Bone marrow (tissue), 2 donors: Measurements from ENCODE around the gene B3GALT6.

ENCODE experiments used
- DNase-seq, 2 donors: peaks; one replicate each; lab custom pipeline; 2025; lab: John Stamatoyannopoulos, UW

Gene B3GALT6

DNA sequence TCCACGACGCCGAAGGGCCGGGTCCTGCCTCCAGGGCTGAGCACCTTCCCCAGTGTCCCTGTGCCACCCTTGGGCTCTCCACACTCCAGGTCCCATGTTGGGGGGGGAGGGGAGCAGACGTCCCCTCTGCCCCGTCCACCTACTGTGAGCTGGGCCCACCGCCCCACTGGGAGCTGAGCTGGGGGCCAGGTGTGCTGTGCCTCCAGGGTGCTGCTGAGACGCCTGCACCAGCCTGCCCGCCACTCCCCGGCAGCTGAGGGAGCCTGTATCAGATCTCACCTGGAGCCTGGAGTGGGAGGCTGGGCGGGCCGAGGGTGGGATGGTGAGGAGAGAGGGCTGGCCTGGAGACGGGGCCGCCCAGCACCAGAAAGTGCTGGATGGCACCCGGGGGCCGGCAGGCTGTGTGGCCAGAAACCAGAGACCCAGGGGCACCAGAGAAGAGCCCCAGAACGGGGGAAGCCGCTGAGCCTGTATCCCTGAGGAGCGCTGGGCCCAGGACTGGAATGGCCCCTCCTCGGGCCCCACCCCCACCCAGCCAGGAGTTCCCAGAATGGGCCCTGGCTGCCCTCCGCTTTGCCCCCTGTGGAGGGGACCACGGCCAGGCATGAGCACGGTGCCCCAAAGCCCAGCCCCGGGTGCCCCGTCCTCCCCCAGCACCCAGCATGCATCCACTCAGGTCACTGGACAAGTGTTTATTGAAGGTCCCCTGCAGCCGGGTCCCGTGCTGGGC lies 29.0 kb upstream of the B3GALT6 start:
- DNase-seq, result no peak

DNA sequence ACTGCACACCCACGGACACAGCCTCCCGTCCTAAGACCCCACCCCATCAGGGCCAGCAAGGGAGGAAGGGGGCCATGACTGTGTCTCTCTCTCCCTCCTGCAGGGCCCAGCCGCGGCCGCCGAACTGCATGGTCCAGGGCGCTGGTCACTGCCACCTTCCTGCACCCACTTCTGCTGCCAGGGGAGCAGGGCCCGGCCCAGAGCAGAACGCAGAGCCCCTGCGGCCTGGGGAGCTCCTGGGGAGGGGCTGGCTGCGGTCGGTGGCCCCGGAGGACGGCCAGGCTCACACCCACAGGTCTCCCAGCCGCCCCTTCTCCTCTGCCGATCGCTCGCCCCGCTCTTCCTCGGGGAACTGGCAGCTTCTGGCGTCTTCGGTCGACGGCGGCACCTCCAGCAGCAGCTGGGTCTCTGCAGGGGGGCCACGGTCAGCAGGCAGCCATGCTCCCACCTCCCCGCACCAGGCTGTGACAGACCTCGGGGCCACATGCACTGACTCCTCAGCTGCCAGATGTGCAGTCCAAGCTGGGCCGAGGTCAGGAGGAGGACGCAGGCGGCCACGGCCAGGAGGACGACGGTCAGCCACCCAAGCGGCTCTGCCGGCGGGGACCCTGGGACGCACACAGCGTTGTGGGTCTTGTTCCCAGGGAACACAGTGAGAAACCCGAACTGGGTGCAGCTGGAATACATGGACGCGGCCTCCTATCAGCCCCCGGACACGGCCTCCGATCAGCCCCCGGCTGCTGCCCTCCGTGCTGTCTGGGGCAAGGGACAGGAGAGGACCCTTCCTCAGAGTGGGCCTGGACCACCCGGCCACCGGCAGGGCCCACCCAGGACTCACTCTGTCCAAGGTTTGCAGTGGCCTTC lies 28.2 kb upstream of the B3GALT6 start:
- DNase-seq, result no peak

DNA sequence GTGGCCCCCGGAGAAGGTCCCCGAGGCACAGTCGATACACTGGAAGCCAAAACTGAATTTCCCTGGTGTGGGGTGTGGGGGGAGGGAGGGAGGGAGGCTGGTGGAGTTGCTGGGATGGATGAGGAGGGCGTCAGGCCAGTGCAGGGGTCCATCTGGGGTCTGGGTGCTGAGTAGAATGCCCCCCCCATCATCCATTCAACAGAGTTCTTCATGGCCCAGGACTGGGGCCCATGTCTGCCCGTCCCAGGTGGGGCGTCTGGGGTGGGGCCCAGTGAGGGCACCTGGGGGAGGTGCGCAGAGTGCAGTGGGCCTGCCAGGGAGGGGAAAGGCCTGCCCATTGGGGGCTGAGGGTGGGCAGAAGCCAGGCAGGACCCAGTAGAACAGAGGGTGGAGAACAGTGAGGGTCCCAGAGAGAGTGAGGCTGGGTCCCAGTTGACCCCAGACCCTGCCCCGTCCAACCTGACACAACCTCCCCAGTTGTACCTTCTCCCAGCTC lies 27.6 kb upstream of the B3GALT6 start:
- DNase-seq, result no peak

DNA sequence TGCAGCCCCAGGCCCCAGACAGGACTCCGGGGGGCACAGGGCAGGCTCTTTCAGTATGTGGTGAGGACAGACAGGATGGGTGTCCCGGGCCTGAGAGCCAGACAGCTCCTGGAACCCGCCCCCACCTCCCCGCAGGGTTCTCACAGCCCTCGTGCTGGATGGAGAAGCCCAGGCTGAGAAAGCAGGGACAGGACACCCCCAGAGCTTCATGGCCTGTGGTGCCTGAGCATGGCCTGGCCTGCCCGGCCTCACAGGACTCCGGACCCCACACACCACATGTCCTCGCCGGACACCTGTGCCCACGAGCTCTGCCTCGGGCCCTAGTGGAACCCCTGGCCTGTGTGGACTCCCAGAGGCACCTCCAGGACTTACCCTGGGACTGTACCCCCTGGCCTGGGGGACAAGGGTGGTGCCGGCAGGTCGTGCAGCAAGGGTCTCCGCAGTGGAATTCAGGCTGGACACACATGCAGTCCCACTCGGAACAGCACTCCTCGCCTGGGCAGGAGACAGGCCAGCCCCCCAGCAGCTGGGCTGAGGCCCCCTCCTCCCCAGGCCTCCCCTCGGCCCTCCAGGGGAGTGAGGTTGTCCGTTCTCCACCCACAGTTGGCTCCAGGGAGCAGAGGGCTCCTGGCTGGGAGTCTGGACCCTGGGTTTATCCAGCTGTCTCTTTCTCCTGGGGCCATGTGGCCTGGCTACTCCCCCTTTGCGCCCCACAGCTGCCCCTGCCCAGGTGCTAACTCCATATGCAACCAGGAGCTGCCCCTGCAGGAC lies 26.9 kb upstream of the B3GALT6 start:
- DNase-seq, result no peak

DNA sequence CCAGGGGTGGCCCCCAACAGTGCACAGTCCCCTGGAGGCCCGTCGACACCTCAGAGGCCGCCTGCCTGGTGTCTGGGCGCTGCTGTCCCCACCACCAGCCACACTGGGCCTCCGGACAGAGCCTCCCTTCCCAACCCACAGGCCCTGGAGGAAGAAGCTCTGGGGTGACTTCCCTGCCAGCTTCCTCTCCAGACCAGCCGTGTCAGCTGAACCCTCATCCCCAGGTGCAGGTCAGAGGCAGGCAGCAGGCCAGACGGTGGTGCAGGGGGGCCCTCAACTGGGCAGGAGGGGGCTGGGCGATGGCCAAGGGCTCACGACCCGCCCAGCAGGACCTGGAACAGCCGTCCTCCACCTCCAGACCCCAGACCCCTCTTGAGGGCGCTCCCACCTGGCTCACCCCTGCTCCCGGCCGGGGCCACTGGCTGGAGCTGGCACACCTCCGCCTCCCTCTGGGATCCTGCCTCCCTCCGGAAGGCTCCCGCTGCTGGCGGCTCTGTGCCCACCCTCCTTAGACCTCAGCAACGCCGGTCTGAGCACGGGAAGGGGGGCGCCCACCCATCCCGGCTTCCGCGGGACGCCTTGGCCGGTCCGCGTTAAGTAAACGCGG lies 26.2 kb upstream of the B3GALT6 start:
- DNase-seq, result no peak

DNA sequence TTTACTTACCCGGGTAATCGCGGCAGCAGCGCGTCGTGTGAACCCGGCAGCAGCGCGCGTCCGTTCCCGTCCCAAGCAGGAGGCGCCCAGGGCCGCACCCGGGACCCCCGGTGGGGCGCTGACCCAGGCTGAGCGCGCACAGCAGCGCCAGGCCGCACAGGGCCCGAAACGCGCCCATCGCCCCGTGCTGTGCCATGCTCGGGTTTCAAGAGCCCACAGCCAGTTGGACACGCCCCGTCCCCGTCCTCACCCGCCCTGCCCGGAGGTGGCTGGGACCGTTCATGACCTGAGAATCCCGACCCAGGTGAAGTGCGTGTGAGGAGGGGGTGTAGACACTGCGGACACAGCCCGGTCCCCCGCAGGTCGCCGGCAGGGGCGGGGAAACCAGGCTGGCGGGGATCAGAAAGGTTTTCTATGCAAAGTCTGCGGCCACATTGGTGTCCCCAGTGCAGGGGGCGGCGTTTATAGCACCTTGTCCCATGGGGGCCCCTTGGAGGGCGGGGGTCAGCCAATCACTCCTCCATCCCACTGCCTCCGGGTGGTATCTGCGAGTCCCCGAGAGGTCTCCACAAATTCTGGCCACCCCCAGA lies 25.6 kb upstream of the B3GALT6 start, which contains the start of gene TNFRSF18:
TNFRSF18 (minus strand) TSS at position 217 of the 590 bp plus-strand sequence; CDS start at position 196, 21 bp downstream.
- DNase-seq, result no peak

DNA sequence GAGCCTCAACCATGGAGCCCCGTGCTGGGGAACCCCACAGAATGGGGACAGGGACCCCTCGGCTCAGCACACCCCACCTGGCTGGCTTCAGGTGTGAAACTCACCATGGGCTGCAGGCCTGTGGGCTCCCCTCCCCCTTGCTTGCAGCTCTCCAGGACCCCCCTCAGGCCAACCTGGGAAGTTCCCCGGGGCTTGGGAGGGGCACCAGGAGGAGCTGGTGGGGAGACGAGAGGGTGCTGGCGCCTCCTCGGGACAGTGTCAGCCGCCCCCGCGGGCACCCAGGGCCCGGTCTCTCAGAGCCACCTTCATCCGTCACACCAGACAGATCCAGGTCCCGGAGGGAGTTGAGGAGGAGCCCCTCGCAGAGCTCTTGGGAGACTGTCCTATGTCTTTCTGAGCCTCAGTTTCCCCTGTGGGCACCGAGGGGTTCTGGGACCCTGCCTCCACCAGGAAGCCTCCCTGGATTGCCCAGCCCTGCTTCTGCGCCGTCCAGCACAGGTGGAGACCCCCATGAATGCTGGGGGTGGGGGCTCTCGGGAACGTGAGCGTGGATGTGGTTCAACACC lies 25.0 kb upstream of the B3GALT6 start:
- DNase-seq, result no peak

DNA sequence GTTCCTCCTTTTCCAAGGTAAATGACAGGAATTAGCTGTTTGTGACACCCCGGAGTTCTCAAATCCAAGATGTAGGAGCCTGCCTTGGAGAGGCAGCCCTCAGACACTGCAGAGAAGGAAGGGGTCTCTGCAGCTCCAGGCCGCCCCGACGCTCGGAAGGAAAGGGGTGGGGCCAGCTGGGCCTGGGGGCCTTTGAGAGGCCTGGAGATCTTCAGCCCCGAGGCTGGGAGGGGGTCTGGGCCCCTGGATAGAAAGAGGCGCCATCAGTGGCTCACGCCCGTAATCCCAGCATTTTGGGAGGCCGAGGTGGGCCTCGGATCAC lies 24.5 kb upstream of the B3GALT6 start:
- DNase-seq, result no peak

DNA sequence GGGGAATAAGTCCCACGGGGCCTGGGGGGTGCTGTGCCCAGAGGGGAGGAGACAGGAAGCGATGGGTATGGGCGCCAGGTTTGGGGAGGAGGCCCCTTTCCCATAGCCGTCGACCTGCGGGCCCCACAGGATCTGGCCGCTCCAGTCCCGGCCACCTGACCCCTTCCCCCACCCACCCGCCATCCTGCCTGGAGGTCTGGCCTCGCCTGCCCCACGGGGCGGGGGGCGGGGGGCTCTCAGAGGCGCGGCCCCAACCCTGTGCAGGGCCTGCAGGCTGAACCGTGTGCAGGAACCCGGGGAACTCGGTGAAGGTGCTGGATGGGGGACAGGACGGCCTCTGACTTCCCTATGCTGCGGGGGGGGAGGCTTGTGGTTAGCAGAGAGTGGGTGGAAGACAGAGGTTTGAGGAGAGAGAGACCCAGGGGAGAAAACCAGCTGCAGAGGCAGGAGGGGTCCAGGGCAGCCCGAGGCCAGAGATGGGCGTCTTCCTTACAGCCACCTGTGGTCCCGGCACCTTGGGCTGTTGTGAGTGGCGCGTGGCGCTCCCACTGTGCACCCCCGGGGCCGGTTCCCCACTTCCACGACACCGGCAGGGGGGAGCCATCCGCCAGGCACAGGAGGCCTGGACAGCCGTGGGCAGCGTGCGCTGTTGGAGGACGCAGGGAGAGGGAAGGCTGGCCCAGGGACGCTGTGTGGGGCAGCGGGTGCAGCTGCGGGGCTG lies 23.2 kb upstream of the B3GALT6 start:
- DNase-seq, result peak in 1 of 2 donors; percentile 53

DNA sequence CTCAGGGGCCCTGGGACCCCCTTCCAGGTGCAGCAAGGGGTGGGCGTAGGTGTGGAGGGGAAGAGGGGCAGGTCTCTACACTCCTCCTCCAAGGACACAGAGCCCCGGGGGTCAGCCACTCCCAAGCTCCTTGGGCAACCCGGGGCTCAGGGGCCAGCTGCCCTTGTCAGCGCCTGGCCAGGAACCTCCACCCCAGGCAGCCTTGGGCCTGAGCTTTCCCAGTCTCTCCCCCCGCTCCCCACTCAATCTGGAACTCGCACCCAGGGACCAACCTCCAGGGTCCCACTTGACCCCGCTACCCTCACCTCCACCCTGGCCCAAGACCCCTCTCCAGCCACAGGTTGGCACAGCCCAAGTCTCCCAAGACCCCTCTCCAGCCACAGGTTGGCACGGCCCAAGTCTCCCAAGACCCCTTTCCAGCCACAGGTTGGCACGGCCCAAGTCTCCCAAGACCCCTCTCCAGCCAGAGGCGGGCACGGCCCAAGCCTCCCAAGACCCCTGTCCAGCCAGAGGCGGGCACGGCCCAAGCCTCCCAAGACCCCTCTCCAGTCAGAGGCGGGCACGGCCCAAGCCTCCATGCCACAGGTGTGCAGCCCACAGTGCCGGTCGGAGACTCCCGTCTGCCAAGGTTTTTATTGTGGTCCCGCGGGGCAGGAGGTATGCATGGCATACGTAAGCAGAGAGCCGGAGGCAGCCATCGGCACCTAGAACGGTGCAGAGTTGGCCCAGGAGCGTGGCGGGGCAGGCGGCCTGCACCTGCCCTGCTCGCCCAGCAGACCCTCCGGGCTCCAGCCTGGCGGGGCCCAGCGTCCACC lies 21.1 kb upstream of the B3GALT6 start:
- no peak for DNase-seq

DNA sequence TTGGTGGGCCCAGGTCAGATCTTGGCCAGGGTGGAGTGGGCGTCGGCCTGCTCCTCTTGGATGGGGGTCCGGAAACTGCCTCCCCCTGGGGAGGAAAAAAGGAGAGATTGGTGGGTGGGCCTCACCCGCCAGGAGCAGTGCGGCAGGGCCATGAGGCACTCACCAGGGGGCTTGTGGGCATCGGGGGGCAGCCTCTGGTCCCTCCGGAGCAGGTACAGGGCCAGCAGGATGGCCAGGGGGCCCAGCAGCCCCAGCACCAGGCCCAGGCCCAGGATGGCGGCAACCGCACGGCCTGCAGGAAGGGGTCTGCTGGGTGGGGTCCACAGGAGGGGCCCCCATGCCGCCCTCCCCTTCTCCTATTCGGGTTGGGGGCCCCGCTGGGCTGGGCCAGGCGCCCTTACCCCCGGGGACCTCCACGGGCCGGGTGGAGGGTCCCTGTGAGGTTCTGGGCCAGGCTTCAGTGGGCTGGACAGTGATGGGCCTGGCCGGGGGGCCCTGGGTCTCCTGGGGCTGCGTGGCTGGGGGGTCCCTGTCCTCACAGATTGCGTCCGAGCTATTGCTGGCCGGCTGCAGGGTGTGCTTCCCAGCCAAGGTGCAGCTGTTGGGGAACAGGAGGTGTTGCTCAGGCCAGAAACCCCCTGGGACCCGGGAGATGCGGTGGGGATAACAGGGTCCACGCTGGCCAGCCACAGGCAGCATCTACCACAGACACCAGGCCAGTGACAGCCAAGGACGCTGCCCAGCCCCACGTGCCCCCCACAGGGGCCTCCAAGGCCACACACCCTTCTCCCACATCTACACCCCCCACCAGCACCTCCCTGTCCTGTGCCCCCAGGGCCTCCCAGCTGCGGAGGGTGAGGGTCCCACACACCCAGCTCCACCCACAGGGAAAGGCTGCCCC lies 20.2 kb upstream of the B3GALT6 start:
- DNase-seq, result no peak

DNA sequence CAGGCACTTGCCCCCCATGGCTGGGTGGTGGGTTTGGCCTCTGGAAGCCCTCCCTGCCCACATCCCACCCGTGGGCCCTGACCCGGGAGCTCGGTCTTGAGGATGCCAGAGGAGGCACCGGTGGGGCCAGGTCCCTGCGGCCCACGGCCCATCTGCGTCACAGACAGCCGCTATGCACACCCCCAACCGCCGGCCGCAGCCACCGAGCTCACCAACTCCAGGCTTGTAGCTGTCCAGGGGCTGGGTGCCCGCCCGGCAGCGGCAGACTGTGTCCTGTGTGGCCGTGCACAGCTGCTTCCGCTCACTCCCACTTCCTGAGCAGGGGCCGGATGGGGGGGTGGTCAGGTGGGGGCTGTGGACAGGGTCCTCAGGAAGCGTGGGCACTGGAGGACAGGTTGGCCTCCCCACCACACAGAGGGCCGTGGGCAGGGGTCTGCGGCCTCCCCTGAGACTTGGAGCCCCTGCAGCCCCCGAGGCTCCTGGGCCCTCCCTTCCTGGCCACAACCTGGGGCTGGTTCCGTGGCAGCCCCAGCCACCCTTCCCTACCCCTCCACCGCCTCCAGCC lies 19.2 kb upstream of the B3GALT6 start:
- no peak for DNase-seq

DNA sequence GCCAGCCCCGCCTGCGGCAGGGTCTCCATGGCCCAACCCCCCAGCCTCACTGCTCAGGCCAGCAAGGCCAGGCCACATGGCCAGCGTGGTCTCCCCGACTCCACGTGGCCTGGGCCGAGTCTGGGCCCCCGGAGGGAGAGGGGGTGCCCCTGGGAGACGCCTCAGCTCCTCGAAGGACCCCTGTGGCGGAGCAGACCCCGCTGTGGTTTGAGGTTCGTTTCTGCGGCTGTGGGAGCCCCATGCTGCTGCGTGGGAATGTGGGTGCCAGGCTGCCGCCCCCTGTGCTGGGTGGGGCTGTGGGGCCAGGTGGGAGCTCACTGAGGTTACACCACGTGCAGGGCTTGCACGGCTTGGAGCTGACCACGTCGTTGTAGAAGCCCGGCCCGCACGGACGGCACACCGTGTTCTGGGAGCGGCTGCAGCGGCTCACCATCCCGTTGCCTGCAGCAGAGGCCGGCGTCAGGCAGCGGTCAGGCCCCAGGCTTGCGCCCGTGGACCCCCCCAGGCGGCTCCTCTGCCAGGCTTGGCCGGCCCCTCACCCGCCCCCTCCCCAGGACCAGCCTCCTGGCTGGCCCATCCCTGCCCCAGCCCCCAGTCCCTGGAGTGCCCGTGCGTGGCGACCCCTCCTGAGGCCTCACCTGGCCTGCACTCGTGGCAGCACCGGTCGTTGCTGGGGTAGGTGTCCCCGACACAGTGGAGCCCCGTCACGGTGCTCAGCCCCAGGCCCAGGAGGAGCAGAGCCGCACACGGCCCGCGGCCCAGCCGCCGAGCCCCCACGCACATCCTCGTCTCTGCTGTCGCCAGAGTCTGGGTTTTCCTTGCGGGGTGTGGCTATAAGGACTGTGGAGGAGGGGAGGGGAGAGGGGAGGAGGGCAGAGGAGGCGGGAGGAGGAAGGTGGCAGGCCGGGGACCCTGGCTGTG lies 18.4 kb upstream of the B3GALT6 start, which contains the start of gene TNFRSF4:
TNFRSF4 (minus strand) TSS at position 809 of the 921 bp plus-strand sequence; CDS start at position 783, 26 bp downstream.
- DNase-seq, result no peak

DNA sequence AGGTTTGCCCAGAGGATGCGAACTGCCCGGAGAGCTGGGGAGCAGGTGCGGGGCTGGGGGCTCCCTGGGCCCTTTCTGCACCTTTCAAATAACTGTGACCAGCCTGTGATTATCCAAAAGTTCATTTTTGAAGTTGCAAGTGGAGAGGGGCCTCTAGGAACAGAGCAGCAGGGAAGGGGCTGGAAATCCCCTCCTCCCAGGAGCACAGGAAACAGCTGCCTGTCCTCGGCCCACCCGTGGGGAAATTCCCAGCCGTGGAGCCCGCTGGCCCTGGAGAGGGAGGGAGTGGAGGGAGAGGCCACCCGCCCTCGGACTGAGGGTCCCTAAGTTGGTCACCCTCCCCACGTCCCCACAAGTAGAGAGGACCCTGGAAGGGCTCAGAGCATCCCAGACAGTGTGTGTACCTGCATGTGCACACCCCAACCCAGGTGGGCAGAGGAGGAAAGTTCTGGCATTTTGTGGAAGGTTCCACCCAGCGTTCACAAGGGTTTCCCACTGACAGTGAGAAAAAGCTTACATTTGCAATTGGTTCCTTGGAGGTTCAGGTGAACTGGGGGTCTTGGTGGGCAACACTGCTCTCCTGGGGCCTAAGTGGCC lies 16.9 kb upstream of the B3GALT6 start:
- no peak for DNase-seq

DNA sequence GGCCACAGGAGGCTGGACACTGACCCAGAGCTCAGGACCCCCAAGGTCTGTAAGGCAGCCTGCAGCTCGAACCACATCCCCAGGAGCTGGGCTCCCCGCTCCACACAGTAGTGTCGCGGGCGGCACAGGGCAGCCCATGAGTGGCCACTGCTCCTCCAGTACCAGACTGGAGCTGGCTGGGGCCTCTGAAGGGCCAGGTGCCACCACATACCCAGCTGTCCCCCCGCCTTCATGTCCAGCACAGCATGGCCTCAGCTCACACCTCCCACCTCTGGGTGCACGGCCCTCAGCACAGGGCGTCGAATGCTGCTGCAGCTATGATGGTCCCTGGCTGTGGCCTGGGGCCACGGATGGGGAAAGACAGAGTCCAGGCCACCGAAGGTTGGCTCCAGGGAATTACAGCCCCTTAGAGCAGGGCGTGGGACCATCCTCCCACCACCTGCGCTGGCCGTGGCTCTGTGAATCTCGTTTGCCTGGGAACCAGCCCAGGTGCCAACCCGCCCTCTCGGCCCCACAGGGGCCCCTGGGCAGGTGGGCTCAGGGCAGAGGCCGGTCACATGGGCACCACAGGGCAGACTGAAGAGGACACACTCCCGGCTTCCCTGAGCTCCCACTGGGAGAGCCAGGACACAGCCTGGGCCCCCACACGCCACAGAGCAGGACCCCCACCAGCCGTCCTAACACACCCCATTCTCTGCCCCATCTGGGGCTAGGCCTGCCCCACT lies 16.0 kb upstream of the B3GALT6 start:
- no peak for DNase-seq
